ENCODE results near the gene SPPL2A.

Gene SPPL2A

DNA sequence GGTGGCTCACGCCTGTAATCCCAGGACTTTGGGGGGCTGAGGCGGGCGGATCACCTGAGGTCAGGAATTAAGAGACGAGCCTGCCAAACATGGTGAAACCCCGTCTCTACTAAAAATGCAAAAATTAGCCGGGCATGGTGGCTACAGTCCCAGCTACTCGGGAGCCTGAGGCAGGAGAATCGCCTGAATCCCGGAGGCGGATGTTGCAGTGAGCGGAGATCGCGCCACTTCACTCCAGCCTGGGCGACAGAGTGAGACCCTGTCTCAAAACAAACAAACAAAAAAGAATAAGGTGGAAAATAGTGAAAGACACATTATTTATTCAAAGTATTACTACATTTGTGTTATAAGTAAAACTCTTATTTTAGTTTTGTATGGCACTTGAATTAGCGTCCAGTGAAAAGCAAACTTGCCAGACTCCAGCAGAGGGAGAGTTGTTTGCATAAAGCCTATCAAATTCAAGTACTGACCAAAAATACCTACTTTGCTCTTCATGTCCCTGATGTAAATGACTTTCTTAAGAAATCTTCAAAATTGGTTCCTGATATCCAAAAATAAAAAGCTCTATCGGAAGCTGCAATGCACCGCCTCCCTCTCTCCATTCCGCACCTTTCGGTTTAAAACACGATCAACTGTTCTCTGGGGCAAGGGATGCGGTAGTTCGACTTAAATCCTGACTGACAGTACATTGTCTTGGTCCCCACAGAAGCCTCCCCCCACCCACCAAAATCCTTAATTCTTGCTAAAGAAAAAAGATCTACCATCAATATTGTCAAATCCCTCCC is 80.1 kb downstream of the SPPL2A start:
- DNase-seq, result no peak

DNA sequence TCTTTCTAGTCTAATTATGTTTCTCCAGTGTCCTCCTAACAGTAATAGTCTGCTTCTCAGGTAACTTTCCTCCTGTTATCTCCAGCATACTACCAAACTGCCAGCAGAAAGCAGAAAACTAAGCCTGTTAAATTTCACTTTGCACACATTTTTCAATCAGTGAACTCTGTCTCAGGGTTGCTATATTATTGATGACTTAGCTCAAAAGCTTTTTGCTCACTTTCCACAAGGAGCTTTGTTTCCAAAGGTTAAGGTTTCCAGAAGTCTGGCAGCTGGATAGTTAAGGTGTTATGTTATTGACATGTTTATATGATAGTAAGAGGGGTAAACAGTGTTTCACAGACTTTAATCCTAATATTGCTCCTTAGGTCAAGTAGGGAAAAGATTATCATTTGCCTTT is 84.0 kb downstream of the SPPL2A start:
- no peak for DNase-seq

DNA sequence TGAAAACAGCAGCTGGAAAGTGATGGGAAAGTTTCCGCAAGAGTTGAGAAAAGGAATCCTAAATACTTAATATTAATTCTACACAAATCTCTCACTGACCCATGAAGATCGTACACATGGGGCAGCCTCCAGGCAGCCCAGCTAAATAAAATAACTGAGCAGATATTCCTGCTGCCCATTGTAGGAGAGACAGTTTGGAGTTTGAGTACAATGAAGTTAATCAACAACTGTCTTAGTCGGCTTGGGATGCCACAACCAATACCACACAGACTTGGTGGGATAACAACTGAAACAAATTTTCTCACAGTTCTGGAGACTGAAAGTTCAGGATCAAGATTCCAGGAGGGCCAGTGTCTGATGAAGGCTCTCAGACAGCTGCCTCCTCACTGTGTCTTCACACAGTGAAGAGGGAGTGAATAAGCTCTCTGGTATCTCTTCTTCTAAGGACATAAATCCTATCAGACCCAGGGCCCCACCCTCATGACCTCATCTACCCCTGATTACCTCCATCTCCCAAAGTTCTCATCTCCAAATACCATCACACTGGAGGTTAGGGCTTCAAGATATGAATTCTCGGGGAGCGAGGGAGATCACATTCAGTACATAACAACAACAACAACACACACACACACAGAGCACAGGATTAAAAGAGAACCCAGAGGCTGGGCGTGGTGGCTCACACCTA is 88.6 kb downstream of the SPPL2A start:
- no peak for DNase-seq

DNA sequence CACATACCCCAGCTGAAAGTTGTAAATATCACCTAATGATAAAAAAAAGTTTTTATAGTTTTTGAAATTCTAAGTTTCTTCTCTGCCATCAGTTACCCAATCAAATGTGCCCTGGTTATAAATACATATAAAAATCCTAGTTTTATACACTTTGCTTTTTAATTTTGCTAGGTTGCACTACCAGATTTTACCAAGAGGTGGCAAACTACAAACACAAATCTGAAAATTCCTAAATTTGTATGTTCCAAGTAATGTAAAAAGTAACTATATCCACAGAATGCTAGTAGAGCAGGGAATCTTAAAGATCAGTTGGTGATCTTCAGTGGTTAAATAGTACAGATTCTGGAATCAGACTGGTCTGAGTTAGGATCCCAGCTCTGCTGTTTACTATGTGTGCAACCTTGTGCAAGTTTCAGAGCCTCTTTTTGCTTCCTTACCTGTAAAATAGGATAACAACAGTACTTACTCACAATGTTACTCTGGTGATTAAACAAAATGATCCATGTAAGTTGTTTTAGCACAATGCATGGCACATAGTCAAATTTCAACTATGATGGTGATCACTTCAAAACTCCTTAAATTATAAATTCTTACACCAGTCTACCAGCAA is 89.9 kb downstream of the SPPL2A start:
- no peak for DNase-seq

DNA sequence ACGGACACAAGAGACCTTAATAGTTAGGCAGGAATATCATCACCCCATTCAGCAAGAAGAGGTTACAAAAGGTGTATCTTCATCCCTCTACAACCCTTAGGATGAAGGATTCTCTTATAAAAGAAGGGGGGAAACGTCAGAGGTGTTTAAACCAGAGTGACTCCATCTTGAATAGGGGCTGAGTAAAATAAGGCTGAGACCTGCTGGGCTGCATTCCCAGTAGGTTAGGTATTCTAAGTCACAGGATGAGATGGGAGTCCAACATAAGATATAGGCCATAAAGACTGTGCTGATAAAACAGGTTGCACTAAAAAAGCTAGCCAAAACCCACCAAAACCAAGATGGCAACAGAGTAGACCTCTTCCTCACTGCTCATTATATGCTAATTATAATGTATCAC is 95.4 kb downstream of the SPPL2A start:
- DNase-seq, result no peak

DNA sequence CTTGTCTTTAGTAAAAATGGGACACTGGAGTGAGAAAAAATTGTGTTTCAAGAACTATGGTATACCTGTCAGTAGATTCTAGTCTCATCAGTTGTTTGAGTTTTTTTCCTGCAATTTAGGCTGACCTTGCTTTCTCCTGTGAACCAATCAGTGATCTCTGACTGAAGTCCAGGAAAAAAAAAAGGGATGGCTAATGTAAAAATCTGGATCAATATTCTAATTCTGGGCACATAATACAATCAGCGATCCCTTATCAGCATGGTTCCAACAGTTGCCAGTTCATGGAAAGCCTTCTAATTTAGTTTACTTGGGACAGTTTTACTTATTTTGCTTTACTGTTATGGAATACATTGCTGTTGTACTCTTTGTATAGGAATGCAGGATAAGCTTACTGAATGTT is 95.9 kb downstream of the SPPL2A start:
- no peak for DNase-seq

DNA sequence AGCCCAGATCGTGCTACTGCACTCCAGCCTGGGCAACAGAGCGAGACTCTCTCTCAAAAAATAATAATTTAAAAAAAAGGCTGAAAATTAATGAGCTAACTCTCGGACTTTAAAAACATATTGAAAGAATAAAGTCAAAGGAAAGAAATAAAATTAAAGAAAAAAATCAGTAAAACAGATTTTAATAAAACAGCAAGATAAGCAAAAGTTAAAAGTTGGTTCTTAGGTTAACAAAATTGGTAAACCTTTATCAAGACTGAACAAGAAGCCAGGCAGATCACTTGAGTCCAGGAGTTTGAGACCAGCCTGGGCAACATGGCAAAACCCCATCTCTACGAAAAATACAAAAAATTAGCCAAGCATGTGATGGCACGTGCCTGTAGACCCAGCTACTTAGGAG is 99.6 kb downstream of the SPPL2A start:
- no peak for DNase-seq

DNA sequence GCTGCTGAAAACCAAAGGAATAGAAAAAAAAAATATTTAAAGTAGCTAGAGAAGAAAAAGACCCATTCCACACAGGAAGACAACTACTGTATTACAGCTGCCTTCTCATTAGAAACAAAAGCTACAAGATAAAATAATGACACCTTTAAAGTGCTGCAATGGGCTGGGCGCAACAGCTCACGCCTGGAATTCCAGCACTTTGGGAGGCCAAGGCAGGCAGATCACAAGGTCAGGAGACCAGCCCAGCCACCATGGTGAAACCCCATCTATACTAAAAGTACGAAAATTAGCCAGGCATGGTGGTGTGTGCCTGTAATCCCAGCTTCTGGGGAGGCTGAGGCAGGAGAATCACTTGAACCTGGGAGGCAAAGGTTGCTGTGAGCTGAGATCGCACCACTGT is 110.0 kb downstream of the SPPL2A start:
- no peak for DNase-seq

DNA sequence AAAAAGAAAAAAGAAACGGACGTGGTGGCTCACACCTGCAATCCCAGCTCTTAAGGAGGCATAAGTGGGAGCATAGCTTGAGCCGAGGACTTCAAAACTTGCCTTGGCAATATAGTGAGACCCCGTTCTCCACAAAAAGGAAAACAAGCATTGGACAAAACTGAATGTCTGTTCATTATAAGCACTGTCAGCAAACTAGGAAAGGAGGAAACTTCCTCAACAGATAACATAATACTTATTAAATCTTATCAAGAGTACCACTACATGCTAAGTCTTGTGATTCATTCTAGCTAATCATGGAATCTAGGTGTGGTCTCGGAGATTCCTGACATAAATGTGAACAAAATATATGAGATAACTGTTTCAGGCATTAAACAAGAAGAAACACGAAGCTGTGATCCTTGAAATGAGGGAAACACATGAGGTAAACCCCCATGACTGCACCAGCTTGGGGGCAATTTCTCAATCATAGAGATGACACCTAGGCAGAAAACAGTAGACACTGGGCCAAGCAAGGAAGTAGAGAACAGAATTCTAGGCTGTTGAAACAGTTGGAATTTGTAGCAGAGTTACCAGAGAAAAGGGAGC is 112.3 kb downstream of the SPPL2A start:
- no peak for DNase-seq

DNA sequence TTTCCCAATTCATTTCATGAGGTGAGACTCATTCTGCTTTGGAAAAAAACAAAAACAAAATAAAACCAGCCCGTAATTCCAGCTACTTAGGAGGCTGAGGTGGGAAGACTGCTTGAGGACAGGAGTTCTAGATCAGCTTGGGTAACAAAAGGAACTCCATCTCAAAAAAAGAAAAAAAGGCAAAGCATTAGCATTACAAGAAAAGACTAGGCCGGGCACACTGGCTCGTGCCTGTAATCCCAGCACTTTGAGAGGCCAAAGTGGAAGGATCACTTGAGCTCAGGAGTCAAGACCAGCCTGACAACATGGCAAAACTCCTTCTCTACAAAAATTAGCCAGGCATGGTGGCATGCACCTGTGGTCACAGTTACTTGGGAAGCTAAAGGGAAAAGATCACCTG is 112.8 kb downstream of the SPPL2A start:
- no peak for DNase-seq

Measured in SIG-M5 (cell line).